22Rv1 (cell line): ENCODE measurements around the gene BDH1.

Experiments used
- ZFX ChIP-seq: fragments of 450-650 bp; IDR thresholded peaks from 2 replicates; pipeline ENCODE4 v1.6.1; 2017; ENCODE audit warnings: antibody characterized with exemption, borderline replicate concordance
- TF ChIP-seq, protein P1 (sequence below): fragments of 450-650 bp; IDR thresholded peaks from 2 replicates; pipeline ENCODE4 v1.5.1; 2017; ENCODE audit warnings: mild to moderate bottlenecking

DNA sequence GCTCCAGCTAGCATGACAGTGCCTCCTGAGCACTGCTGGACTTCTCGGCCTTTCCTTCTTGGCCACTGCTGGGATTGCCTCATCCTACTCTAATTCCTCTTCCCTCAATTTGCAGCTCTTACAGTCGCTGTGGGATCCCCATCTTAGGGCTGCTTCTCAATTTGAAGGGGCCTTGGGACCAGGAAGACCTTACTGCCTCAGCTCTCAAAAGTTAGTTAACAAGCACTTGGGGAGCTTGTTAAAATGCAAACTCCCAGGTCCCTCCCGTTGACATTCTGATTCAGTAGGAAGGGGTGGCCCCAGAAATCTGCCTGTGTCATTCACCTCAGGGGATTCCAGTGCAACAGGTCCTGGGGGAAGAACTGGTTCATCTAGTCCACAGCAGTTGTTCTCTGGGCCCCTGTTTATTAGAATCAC, 14.8 kb downstream of the BDH1 start:
- TF ChIP-seq, protein P1, sequence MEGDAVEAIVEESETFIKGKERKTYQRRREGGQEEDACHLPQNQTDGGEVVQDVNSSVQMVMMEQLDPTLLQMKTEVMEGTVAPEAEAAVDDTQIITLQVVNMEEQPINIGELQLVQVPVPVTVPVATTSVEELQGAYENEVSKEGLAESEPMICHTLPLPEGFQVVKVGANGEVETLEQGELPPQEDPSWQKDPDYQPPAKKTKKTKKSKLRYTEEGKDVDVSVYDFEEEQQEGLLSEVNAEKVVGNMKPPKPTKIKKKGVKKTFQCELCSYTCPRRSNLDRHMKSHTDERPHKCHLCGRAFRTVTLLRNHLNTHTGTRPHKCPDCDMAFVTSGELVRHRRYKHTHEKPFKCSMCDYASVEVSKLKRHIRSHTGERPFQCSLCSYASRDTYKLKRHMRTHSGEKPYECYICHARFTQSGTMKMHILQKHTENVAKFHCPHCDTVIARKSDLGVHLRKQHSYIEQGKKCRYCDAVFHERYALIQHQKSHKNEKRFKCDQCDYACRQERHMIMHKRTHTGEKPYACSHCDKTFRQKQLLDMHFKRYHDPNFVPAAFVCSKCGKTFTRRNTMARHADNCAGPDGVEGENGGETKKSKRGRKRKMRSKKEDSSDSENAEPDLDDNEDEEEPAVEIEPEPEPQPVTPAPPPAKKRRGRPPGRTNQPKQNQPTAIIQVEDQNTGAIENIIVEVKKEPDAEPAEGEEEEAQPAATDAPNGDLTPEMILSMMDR = no peak
- TF ChIP-seq ZFX = no peak
